Kidney (tissue), 14 donors: ENCODE data around the gene ASPHD2. TPM values are rescaled to one million over a fixed set of nuclear protein-coding genes. Genes with fewer than 3 reads are reported as not detected.
A peak's percentile ranks its signal among the peaks of the same experiment; 100 is the strongest.

Source experiments
- DNase-seq, 5 donors: peaks; one replicate each; pipeline ENCODE4 v3.0.0-alpha.2; 2013 to 2020
- FAIRE-seq: peaks from 2 replicates; lab custom pipeline; 2012; peaks lifted over from hg19 to GRCh38; lab: Jason Lieb, UNC
- H3K27ac ChIP-seq, 2 donors: one replicate each; pipeline ENCODE4 v1.7.0; 2013; ENCODE audit warnings: low read depth in 2 of 2, low read length in 2 of 2, inconsistent platforms in 1 of 2
- H3K27me3 ChIP-seq: one replicate; pipeline ENCODE4 v1.7.1; 2013; ENCODE audit warnings: low read length, inconsistent platforms; ENCODE audit not compliant: control insufficient read depth, insufficient read depth
- H3K36me3 ChIP-seq, 3 donors: one replicate each; pipeline versions ENCODE4 v1.7.0 to v1.7.1; 2013; ENCODE audit warnings: low read length in 3 of 3, control low read depth in 1 of 3, inconsistent platforms in 1 of 3; ENCODE audit not compliant: insufficient read depth in 3 of 3, control insufficient read depth in 2 of 3
- H3K4me1 ChIP-seq, 3 donors: one replicate each; pipeline versions ENCODE4 v1.7.0 to v1.7.1; 2013; ENCODE audit warnings: low read length in 3 of 3, inconsistent platforms in 1 of 3, low read depth in 1 of 3; ENCODE audit not compliant: control insufficient read depth in 2 of 3, insufficient read depth in 2 of 3
- H3K4me3 ChIP-seq, 3 donors: one replicate each; pipeline versions ENCODE4 v1.7.0 to v1.8.1; 2013; ENCODE audit warnings: low read length in 3 of 3, control low read depth in 1 of 3, inconsistent platforms in 1 of 3
- H3K9ac ChIP-seq, 3 donors: one replicate each; pipeline versions ENCODE4 v1.7.0 to v1.7.1; 2013; ENCODE audit warnings: low read length in 3 of 3, control low read depth in 1 of 3, inconsistent platforms in 1 of 3
- H3K9me3 ChIP-seq, 3 donors: one replicate each; pipeline versions ENCODE4 v1.7.0 to v1.7.1; 2013; ENCODE audit warnings: low read length in 3 of 3, control low read depth in 1 of 3, inconsistent platforms in 1 of 3; ENCODE audit not compliant: control insufficient read depth in 2 of 3, insufficient read depth in 1 of 3
- CTCF ChIP-seq: IDR thresholded peaks from 3 replicates; pipeline ENCODE4 v1.5.1; 2012; ENCODE audit warnings: mild to moderate bottlenecking, moderate library complexity, borderline replicate concordance; ENCODE audit not compliant: insufficient read depth; ENCODE audit errors: extremely low read depth
- intact Hi-C: fragments of 100-400 bp; cut with DNase I; formaldehyde crosslinking; loops from one replicate; pipeline ENCODE4 v1.11.1; 2022
- polyA plus RNA-seq: library from polyadenylated mRNA; stranded (reverse); fragments of 350-450 nt; fragmentation: Illumina TruSeq; extraction: RNeasy Lipid Tissue Mini Kit (QIAGEN cat#74804); gene quantifications from one replicate; pipeline ENCODE4 v1.2.3, GENCODE V29; 2014; ENCODE audit warnings: low read depth, low replicate concordance; ENCODE audit not compliant: insufficient read depth
- total RNA-seq: library from RNA; stranded (reverse); fragmentation: NEBNext Ultra II Directional; extraction: Animal tissue kit (Norgen Biotek cat#: 25700); gene quantifications from one replicate; pipeline ENCODE4 v1.2.1, GENCODE V29; 2021
- donor health status: control.
- donor health status: control.
- donor health status: control.
- donor health status: control.
- donor health status: control.
- donor health status: DM: yes; HTN: yes; CAD: no.
- donor health status: Normal renal cell carcinoma (clear cell type).

Gene ASPHD2
- total and polyA plus RNA-seq, 2 donors from 2014 or later: 3.3 to 4.5 TPM

GRCh38 chr22:26383968-26384556, 45.0 kb upstream of the ASPHD2 start:
- Histone ChIP-seq H3K27ac (no peak overlapping the region), H3K9me3 (no peaks in the 10 kb centered on the region)
- intact Hi-C loops: no loop called here

GRCh38 chr22:26385164-26385563, 43.9 kb upstream of the ASPHD2 start:
- TF ChIP-seq CTCF: no peak
- Histone ChIP-seq H3K27me3 (no peaks in the 10 kb centered on the region), H3K9ac (no peak overlapping the region), H3K36me3 (no peaks in the 10 kb centered on the region), H3K4me3 (no peak overlapping the region), H3K4me1 (no peaks in the 10 kb centered on the region), H3K27ac (no peak overlapping the region), H3K9me3 (no peaks in the 10 kb centered on the region)
- DNase-seq: no peak
- FAIRE-seq: no peak
- intact Hi-C loops: no loop called here

More at GRCh38 chr22:26383968-26384556, 45.0 kb upstream of the ASPHD2 start:
- Histone ChIP-seq H3K4me1 (no peaks in the 10 kb centered on the region), H3K27me3 (no peaks in the 10 kb centered on the region), H3K4me3 (no peak overlapping the region), H3K9ac (no peak overlapping the region), H3K36me3 (no peaks in the 10 kb centered on the region)
- TF ChIP-seq CTCF: no peak
- no peak for FAIRE-seq
- no peak for DNase-seq

DNA sequence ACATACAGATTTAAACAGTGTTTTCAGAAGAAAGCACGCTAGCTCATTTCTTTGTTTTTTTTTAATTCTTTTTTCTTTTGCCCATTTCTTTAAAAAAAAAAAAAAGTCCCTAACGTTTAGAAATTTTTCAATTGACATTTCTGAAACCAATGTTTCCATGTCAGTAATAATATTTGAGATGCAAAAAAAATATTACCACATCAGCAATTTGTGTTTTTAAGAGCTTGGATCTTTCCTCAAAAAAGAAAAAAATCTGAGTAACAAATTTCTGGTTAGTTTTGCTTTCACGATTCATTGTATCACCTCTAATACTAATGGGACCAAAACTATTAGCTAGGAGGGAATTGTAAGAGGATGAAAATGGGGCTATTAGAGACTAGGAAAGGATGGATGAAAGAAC, 39.9 kb upstream of the ASPHD2 start:
- H3K27me3 ChIP-seq: no peaks in the 10 kb centered on the region

More for the DNA sequence above, 39.9 kb upstream of the ASPHD2 start:
- no peak overlapping the region for H3K27ac ChIP-seq
- peak; percentile 47 for FAIRE-seq
- H3K36me3 ChIP-seq: no peaks in the 10 kb centered on the region
- H3K9me3 ChIP-seq: no peaks in the 10 kb centered on the region
- H3K4me1 ChIP-seq: no peaks in the 10 kb centered on the region
- H3K9ac ChIP-seq: no peak overlapping the region
- no peak for DNase-seq
- no peak for TF ChIP-seq CTCF
- intact Hi-C loops: no loop called here
- no peak overlapping the region for H3K4me3 ChIP-seq
